ENCODE data around the gene KIF3C. TPM values are rescaled to one million over a fixed set of nuclear protein-coding genes. Genes with fewer than 3 reads are reported as not detected.
"Not testable (repeated sequence)": the region's sequence is repeated elsewhere in the genome, so short reads cannot be mapped to it uniquely, and the experiment has no call there.

KIF3C gene
- 10 to 100 TPM in 5 of 9 donors, 1 to 10 TPM in 4; 5.0 to 22.8 (median 10.8) TPM for total RNA-seq
- polyA plus RNA-seq, result 10 to 100 TPM in 1 of 3 donors, 1 to 10 TPM in 2; 2.8 to 10.4 (median 6.4) TPM
- long read RNA-seq, donor 1, full-length matches to known transcripts, result 2 of 2 reads
- long read RNA-seq, donor 1, partial matches to known transcripts, result 0 of 2 reads
- long read RNA-seq, donor 1, other reads (novel, unspliced or antisense), result 0 of 2 reads
- long read RNA-seq, donor 2, full-length matches to known transcripts, result 3 of 3 reads
- long read RNA-seq, donor 2, partial matches to known transcripts, result 0 of 3 reads
- long read RNA-seq, donor 2, other reads (novel, unspliced or antisense), result 0 of 3 reads
- long read RNA-seq, donor 3, full-length matches to known transcripts, result 2 of 2 reads
- long read RNA-seq, donor 3, partial matches to known transcripts, result 0 of 2 reads
- long read RNA-seq, donor 3, other reads (novel, unspliced or antisense), result 0 of 2 reads
- long read RNA-seq, donor 4, result 0 reads
- long read RNA-seq, donor 5, full-length matches to known transcripts, result 18 of 25 reads
- long read RNA-seq, donor 5, partial matches to known transcripts, result 0 of 25 reads
- long read RNA-seq, donor 5, other reads (novel, unspliced or antisense), result 7 of 25 reads
- long read RNA-seq, donor 6, partial matches to known transcripts, result 0 of 2 reads
- long read RNA-seq, donor 6, other reads (novel, unspliced or antisense), result 2 of 2 reads
- long read RNA-seq, donor 7, full-length matches to known transcripts, result 2 of 2 reads
- long read RNA-seq, donor 7, partial matches to known transcripts, result 0 of 2 reads
- long read RNA-seq, donor 7, other reads (novel, unspliced or antisense), result 0 of 2 reads
- long read RNA-seq, donor 8, full-length matches to known transcripts, result 3 of 3 reads
- long read RNA-seq, donor 8, partial matches to known transcripts, result 0 of 3 reads
- long read RNA-seq, donor 8, other reads (novel, unspliced or antisense), result 0 of 3 reads
- long read RNA-seq, donor 9, full-length matches to known transcripts, result 2 of 2 reads
- long read RNA-seq, donor 9, partial matches to known transcripts, result 0 of 2 reads
- long read RNA-seq, donor 9, other reads (novel, unspliced or antisense), result 0 of 2 reads
- long read RNA-seq, donor 10, full-length matches to known transcripts, result 5 of 5 reads
- long read RNA-seq, donor 10, partial matches to known transcripts, result 0 of 5 reads
- long read RNA-seq, donor 10, other reads (novel, unspliced or antisense), result 0 of 5 reads

- DNase-seq, result peak; percentile 52 to 84 (median 65)
- WGBS, 4 donors, result 0 to 1% (median 1%) methylated on average over 15 to 58 of the region's 58 CpGs
- Histone ChIP-seq H3K27ac (peak within 1 kb of the TSS in 3 of 5 donors; percentile 21 to 66 (median 66)), H3K9me3 (replicated peaks in 1 of 3) (no peaks in the 10 kb centered on the region), H3K36me3 (replicated peaks in 1 of 2) (no peaks in the 10 kb centered on the region), H3K27me3 (no peaks in the 10 kb centered on the region), H3K4me1 (replicated peaks in 1 of 2) (peaks cover 7 to 33% of the 10 kb centered on the region in 2 donors), H3K4me3 (peak within 1 kb of the TSS; percentile 44 to 79 (median 62))
- TF ChIP-seq POLR2A (IDR thresholded peaks at IDR 0.05), result peak in 1 of 2 donors; percentile 39
- TF ChIP-seq, protein P1, sequence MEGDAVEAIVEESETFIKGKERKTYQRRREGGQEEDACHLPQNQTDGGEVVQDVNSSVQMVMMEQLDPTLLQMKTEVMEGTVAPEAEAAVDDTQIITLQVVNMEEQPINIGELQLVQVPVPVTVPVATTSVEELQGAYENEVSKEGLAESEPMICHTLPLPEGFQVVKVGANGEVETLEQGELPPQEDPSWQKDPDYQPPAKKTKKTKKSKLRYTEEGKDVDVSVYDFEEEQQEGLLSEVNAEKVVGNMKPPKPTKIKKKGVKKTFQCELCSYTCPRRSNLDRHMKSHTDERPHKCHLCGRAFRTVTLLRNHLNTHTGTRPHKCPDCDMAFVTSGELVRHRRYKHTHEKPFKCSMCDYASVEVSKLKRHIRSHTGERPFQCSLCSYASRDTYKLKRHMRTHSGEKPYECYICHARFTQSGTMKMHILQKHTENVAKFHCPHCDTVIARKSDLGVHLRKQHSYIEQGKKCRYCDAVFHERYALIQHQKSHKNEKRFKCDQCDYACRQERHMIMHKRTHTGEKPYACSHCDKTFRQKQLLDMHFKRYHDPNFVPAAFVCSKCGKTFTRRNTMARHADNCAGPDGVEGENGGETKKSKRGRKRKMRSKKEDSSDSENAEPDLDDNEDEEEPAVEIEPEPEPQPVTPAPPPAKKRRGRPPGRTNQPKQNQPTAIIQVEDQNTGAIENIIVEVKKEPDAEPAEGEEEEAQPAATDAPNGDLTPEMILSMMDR (IDR thresholded peaks at IDR 0.05), result no peak
- intact Hi-C loops (cut with DNase I), result no loop called here
Observed at GRCh38 chr2:25982273-25982967, at the start of gene KIF3C. Gene KIF3C (minus strand): TSS chr2:25982497. CDS start chr2:25981917, 580 bp downstream.

- WGBS, 4 donors, result 83 to 96% (median 92%) methylated on average over 9 to 16 of the region's 16 CpGs
- intact Hi-C loops (cut with DNase I), result not testable (repeated sequence)
Observed at GRCh38 chr2:26028083-26028482, 45.8 kb upstream of the KIF3C start.

DNA sequence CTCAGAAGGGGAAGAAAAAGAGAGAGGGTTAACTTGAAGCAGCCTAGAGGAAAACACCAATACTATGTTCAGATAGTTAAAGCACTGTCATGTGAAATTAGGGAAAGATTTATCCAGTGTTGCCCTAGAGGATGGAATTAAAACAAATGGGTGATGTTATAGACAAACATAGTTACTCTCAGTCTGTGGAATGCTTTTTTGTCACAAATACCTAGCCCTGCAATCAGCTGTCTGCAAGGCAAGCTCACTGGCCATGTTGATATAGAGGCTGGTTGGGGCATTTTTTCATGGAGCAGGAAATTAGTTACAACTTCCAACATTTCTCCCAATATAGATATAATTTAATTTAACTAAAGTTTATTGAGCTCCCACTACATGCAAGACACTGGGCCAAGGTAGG, 43.2 kb upstream of the KIF3C start:
- intact Hi-C loops (cut with DNase I), result no loop called here
- Histone ChIP-seq H3K9me3 (replicated peaks in 1 of 3) (no peaks in the 10 kb centered on the region), H3K27ac (no peak overlapping the region), H3K36me3 (replicated peaks in 1 of 2) (no peaks in the 10 kb centered on the region), H3K4me1 (replicated peaks in 1 of 2) (no peaks in the 10 kb centered on the region), H3K4me3 (no peak overlapping the region), H3K27me3 (no peaks in the 10 kb centered on the region)
- TF ChIP-seq POLR2A (IDR thresholded peaks at IDR 0.05), result no peak
- TF ChIP-seq, protein P1 (IDR thresholded peaks at IDR 0.05), result no peak
- DNase-seq, result no peak

More at GRCh38 chr2:26028083-26028482, 45.8 kb upstream of the KIF3C start:
- H3K4me1 ChIP-seq (replicated peaks in 1 of 2); H3K9me3 ChIP-seq (replicated peaks in 1 of 3); H3K4me3 ChIP-seq; H3K27me3 ChIP-seq; DNase-seq; H3K36me3 ChIP-seq (replicated peaks in 1 of 2); H3K27ac ChIP-seq: not testable (repeated sequence)

- TF ChIP-seq, protein P1 (IDR thresholded peaks at IDR 0.05), result no peak
- TF ChIP-seq POLR2A (IDR thresholded peaks at IDR 0.05), result no peak
- Histone ChIP-seq H3K27me3 (no peaks in the 10 kb centered on the region), H3K36me3 (replicated peaks in 1 of 2) (no peaks in the 10 kb centered on the region), H3K9me3 (replicated peaks in 1 of 3) (no peaks in the 10 kb centered on the region), H3K27ac (no peak overlapping the region), H3K4me3 (no peak overlapping the region), H3K4me1 (replicated peaks in 1 of 2) (no peaks in the 10 kb centered on the region)
- intact Hi-C loops (cut with DNase I), result no loop called here
- no peak for DNase-seq
- WGBS, 4 donors, result 95 to 96% (median 96%) methylated on average over 2 of the region's 2 CpGs
Observed at GRCh38 chr2:26024260-26024659, 42.0 kb upstream of the KIF3C start.

Measured in adrenal gland (tissue), 19 donors.